Cardiac fibroblast (primary cell): Measurements from ENCODE around the gene VASN.
A peak's percentile ranks its signal among the peaks of the same experiment; 100 is the strongest.

Experiments
- DNase-seq, 2 donors: peaks; one replicate each; pipeline versions ENCODE4 v3.0.0 to v3.0.0-alpha.2; 2010; ENCODE audit warnings: low read depth in 2 of 2
- H3K4me3 ChIP-seq, 2 donors: replicated peaks in 1 of 2; 1 replicate in 1 of 2; 2 replicates in 1 of 2; pipeline ENCODE4 v1.5.1; 2011; ENCODE audit warnings: low read depth in 2 of 2, low read length in 2 of 2, mild to moderate bottlenecking in 2 of 2, moderate library complexity in 1 of 2
- CTCF ChIP-seq: IDR thresholded peaks from one replicate; pipeline ENCODE4 v1.5.1; 2011; ENCODE audit warnings: low read depth, mild to moderate bottlenecking, low read length, inconsistent platforms

VASN gene

GRCh38 chr16:4401094-4401501, 29.4 kb downstream of the VASN start:
- DNase-seq: no peak
- no peak for TF ChIP-seq CTCF
- H3K4me3 ChIP-seq: no peak overlapping the region

GRCh38 chr16:4401510-4401909, 29.9 kb downstream of the VASN start:
- no peak overlapping the region for H3K4me3 ChIP-seq
- DNase-seq: no peak
- no peak for TF ChIP-seq CTCF

- TF ChIP-seq CTCF: peak; percentile 72
- peak; percentile 77 to 81 for DNase-seq
- peak overlapping the region; percentile 11 to 18 for H3K4me3 ChIP-seq
These were observed 30.9 kb downstream of the VASN start for GRCh38 chr16:4402439-4403132.

- TF ChIP-seq CTCF: no peak
- H3K4me3 ChIP-seq: no peak overlapping the region
- no peak for DNase-seq
These were observed 31.7 kb downstream of the VASN start for GRCh38 chr16:4403133-4403949.

GRCh38 chr16:4404247-4404966, 32.8 kb downstream of the VASN start:
- H3K4me3 ChIP-seq: no peak overlapping the region
- peak; percentile 84 for TF ChIP-seq CTCF
- peak; percentile 54 to 58 for DNase-seq

- TF ChIP-seq CTCF: no peak
- no peak overlapping the region for H3K4me3 ChIP-seq
- DNase-seq: no peak
These were observed 33.5 kb downstream of the VASN start for GRCh38 chr16:4404967-4405696.
